GM10266 (cell line): ENCODE measurements around the gene MIPEP.

Source experiments
- DNase-seq: peaks from one replicate; pipeline ENCODE4 v3.0.0; 2012; ENCODE audit errors: extremely low spot score
- TF ChIP-seq, protein P1 (sequence below): IDR thresholded peaks from 2 replicates; pipeline ENCODE4 v1.5.1; 2012; ENCODE audit warnings: mild to moderate bottlenecking, low read depth; ENCODE audit not compliant: control insufficient read depth, insufficient read depth; ENCODE audit errors: missing control alignments

MIPEP gene

DNA sequence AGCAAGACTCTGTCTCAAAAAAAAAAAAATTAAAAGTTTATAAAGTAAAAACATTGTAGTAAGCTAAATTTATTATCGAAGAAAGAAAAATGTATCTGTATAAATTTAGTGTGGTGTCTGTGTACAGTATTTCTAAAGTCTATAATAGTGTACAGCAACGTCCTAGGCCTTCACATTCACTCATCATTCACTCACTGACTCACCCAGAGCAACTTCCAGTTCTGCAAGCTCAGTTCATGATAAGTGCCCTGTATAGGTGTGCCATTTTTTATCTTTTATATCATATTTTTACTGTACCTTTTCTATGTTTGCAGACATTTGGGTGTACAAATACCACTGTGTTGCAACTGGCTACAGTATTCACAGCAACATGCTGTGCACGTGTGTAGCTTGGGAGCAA is 200.9 kb downstream of the MIPEP start:
- TF ChIP-seq, protein P1, sequence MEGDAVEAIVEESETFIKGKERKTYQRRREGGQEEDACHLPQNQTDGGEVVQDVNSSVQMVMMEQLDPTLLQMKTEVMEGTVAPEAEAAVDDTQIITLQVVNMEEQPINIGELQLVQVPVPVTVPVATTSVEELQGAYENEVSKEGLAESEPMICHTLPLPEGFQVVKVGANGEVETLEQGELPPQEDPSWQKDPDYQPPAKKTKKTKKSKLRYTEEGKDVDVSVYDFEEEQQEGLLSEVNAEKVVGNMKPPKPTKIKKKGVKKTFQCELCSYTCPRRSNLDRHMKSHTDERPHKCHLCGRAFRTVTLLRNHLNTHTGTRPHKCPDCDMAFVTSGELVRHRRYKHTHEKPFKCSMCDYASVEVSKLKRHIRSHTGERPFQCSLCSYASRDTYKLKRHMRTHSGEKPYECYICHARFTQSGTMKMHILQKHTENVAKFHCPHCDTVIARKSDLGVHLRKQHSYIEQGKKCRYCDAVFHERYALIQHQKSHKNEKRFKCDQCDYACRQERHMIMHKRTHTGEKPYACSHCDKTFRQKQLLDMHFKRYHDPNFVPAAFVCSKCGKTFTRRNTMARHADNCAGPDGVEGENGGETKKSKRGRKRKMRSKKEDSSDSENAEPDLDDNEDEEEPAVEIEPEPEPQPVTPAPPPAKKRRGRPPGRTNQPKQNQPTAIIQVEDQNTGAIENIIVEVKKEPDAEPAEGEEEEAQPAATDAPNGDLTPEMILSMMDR: no peak
- no peak for DNase-seq

DNA sequence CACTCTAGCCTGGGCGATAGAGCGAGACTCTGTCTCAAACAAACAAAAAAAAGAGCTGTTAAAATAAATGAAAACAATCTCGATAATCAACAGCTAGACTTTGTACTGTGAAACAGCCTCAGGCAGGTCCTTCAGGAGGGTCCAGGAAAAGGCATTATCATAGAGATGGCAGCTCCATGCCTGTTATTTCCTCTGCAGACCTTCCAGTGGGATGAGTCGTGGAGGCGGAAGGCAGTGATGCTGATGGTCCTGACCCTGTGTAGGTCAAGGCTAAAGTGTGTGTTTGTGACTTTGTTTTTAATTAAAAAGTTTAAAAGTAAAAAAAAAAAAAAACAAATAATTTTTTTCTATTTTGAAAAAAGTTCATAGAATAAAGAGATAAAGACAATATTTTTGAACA is 201.6 kb downstream of the MIPEP start:
- TF ChIP-seq, protein P1: no peak
- DNase-seq: no peak

DNA sequence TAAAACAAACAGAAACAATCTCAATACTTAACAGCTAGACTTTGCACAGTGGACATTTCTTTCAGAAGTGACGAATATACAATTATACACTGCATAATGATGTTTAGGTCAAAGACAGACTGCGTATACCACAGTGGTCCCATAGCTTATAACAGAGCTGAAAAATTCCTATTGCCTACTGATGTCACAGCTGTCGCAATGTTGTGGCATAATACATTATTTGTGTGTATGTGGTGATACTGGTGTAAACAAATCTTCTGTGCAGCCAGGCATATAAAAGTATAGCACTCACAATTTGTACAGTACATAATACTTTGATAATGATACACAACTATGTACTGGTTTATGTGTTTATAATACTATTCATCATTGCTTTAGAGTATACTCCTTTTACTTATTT is 202.3 kb downstream of the MIPEP start:
- TF ChIP-seq, protein P1: no peak
- no peak for DNase-seq

DNA sequence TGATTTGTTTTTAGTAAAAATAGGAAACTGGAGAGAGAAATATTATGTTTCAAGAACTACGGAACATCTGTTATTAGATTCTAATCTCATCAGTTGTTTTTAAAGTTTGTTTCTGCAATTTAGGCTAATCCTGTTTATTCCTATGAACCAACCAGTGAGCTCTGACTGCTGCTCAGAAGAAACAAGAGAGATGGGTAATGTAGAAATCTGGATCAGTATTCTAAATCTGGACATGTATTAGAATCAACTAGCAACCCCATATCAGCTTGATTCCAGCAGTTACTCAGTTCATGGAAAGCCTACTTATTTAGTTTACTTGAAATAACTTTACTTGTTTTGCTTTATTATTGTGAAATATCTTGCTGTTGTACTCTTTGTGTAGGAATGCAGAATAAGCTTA is 203.8 kb downstream of the MIPEP start:
- TF ChIP-seq, protein P1: no peak
- DNase-seq: no peak

DNA sequence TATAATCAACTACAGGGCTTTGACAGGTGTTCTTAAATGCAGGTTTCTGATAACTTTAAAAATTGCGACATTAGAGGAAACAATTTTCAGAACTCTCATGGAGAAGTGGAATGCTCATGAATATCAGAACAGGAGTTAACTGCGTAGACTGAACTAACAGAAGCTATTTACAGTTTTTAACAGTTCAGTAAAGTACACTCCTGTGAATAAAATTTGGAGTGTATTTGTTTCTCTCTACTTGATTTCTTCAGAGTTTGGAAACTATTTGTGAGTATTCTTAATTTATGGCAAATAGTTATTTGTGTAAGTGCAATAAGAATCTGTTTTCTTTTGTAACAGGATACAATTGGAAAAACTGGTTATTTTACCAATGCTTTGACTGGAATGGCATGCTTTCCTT is 204.6 kb downstream of the MIPEP start:
- no peak for DNase-seq
- TF ChIP-seq, protein P1: no peak

DNA sequence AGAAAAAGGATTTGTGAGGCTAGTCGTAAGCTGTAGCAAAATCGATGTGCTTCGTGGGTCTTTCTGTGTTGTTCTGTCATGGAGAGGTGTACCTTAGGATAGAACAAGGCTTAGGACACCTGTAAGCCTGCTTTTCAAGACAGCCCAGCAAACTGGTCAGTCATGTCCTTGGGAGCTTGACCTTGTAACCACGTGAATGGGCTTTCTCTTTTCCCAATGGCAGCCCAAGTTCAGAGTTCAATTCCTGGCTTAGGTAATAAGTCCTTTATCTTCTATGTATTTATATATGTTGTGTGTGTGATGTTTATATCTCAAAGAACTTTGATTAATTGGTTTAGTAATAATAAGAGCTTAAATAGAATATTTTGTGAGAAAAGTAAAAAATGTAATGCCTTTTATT is 206.1 kb downstream of the MIPEP start:
- TF ChIP-seq, protein P1: no peak
- no peak for DNase-seq

DNA sequence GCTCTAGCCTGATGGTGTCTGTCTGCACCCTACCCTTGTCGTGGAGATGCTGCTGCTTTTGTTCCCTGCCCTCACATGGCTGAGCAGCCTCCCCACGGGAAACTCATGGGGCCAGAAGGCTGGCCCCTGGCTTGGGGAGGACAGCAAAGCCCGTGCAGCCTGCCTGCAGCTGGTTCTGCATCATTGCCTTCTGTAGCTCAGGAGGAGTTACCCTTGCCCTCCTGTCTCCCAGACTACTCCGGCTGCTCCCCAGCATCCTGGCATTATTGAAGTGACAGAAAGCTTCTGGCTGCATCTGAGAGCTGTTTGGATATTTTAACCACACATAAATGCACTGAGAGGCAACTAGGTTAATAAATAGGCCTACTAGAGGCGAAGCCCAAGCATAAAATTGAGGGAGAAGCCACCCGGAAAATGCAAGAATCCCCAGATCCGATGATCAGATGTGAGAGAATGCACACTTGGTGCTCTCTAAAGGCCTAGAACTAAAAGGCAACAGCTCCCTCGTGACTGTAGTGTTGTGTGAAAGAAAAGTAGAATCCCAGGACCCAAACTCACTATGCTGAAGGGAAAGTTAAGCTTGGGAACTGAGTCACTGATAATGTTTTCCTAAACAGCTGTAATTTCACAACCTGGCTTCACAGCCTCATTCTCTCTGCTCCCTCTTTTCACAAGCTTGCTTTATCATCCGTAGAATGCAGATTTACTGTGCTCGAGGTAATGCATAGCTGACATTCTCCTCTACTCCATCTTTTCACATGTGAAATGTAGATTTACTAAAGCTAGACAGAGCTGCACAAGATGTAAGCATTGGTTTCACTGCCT is 208.1 kb downstream of the MIPEP start:
- TF ChIP-seq, protein P1: no peak
- DNase-seq: no peak
